IMR-90 (cell line): Measurements from ENCODE around the gene ZNF521. TPM values are rescaled to one million over a fixed set of nuclear protein-coding genes. Genes with fewer than 3 reads are reported as not detected.

Source experiments
- ATAC-seq: fragments of 200-7000 bp; cut with Tn5 transposase; 2 replicates; pipeline ENCODE4 v1.9.1; 2020; ENCODE audit warnings: low read depth, mild to moderate bottlenecking, moderate library complexity
- BruUV-seq: library from RNA; stranded (reverse); fragments of 400-500 nt; replicated peaks from 2 replicates; lab custom pipeline; 2021; lab: Mats Ljungman, UMichigan
- CTCF ChIA-PET: fragments of 300-600 bp; formaldehyde crosslinking; extraction: SDS; loops from one replicate; lab custom pipeline; 2021; ENCODE audit warnings: antibody characterized with exemption; lab: Yijun Ruan, JAX
- POLR2A ChIA-PET: fragments of 300-600 bp; sonication (Branson Sonifier 250); formaldehyde crosslinking; loops from one replicate; lab custom pipeline; 2022; ENCODE audit warnings: antibody characterized with exemption; ENCODE audit not compliant: unreplicated experiment; lab: Charles Lee
- DNase-seq: peaks from one replicate; pipeline ENCODE4 v3.0.0; 2013
- H2AFZ ChIP-seq: replicated peaks from 2 replicates; pipeline ENCODE3; 2013; ENCODE audit warnings: low read length, mild to moderate bottlenecking; ENCODE audit not compliant: poor library complexity
- H2AK5ac ChIP-seq: 2 replicates; pipeline ENCODE4 v1.6.1; 2013; ENCODE audit warnings: low read depth, low read length, inconsistent platforms
- H2AK9ac ChIP-seq: replicated peaks from 2 replicates; pipeline ENCODE3; 2013; ENCODE audit warnings: mild to moderate bottlenecking, low read depth, low read length, moderate library complexity; ENCODE audit not compliant: poor library complexity
- H2BK120ac ChIP-seq: 2 replicates; pipeline ENCODE4 v1.6.1; 2013; ENCODE audit warnings: low read depth, low read length, inconsistent platforms
- H2BK15ac ChIP-seq: 3 replicates; pipeline ENCODE4 v1.6.1; 2013; ENCODE audit warnings: low read depth, low read length, inconsistent platforms
- H2BK20ac ChIP-seq: 2 replicates; pipeline ENCODE4 v1.6.1; 2013; ENCODE audit warnings: low read depth, mild to moderate bottlenecking, inconsistent platforms, low read length, moderate library complexity
- H2BK5ac ChIP-seq: 2 replicates; pipeline ENCODE4 v1.6.1; 2013; ENCODE audit warnings: mild to moderate bottlenecking, low read depth, low read length, inconsistent platforms; ENCODE audit not compliant: poor library complexity, severe bottlenecking
- H3K14ac ChIP-seq: replicated peaks from 2 replicates; pipeline ENCODE4 v1.6.1; 2013; ENCODE audit warnings: low read depth, low read length, inconsistent platforms
- H3K18ac ChIP-seq: 2 replicates; pipeline ENCODE4 v1.6.1; 2013; ENCODE audit warnings: low read depth, low read length, control low read depth
- H3K23ac ChIP-seq: 2 replicates; pipeline ENCODE4 v1.6.1; 2013; ENCODE audit warnings: low read depth, low read length, inconsistent platforms
- H3K27ac ChIP-seq: 2 replicates; pipeline ENCODE4 v1.5.1; 2013; ENCODE audit warnings: mild to moderate bottlenecking, control low read depth, low read length; ENCODE audit not compliant: insufficient read depth
- H3K27me3 ChIP-seq: 2 replicates; pipeline ENCODE4 v1.6.1; 2013; ENCODE audit warnings: low read length; ENCODE audit not compliant: control insufficient read depth, insufficient read depth
- H3K36me3 ChIP-seq: 2 replicates; pipeline ENCODE4 v1.6.1; 2013; ENCODE audit warnings: low read length, mixed read lengths; ENCODE audit not compliant: control insufficient read depth, insufficient read depth
- H3K4ac ChIP-seq: 2 replicates; pipeline ENCODE4 v1.6.1; 2013; ENCODE audit warnings: low read depth, low read length, inconsistent platforms
- H3K4me1 ChIP-seq: 2 replicates; pipeline ENCODE4 v1.6.1; 2013; ENCODE audit warnings: low read length, mixed read lengths; ENCODE audit not compliant: control insufficient read depth, insufficient read depth
- H3K4me2 ChIP-seq: 2 replicates; pipeline ENCODE4 v1.6.1; 2013; ENCODE audit warnings: low read depth, mild to moderate bottlenecking, control low read depth, low read length, moderate library complexity
- H3K4me3 ChIP-seq: 2 replicates; pipeline ENCODE4 v1.5.1; 2013; ENCODE audit warnings: low read depth, mild to moderate bottlenecking, control low read depth, low read length, moderate library complexity; ENCODE audit not compliant: insufficient read depth
- H3K56ac ChIP-seq: 2 replicates; pipeline ENCODE4 v1.6.1; 2013; ENCODE audit warnings: low read length, inconsistent platforms; ENCODE audit not compliant: insufficient read depth; ENCODE audit errors: extremely low read depth
- H3K79me1 ChIP-seq, 2 experiments: 2 replicates each; pipeline ENCODE4 v1.6.1; 2013; ENCODE audit warnings: low read length in 2 of 2, inconsistent platforms in 1 of 2, low read depth in 1 of 2
- H3K9ac ChIP-seq: 2 replicates; pipeline ENCODE4 v1.6.1; 2013; ENCODE audit warnings: low read depth, low read length, control low read depth
- H3K9me1 ChIP-seq: 2 replicates; pipeline ENCODE4 v1.6.1; 2013; ENCODE audit warnings: low read length, inconsistent platforms; ENCODE audit not compliant: insufficient read depth
- H3K9me3 ChIP-seq: 2 replicates; pipeline ENCODE4 v1.6.1; 2013; ENCODE audit warnings: low read length; ENCODE audit not compliant: control insufficient read depth, insufficient read depth
- H4K20me1 ChIP-seq: 2 replicates; pipeline ENCODE4 v1.6.1; 2013; ENCODE audit warnings: low read length, inconsistent platforms; ENCODE audit not compliant: insufficient read depth
- H4K5ac ChIP-seq: 2 replicates; pipeline ENCODE4 v1.6.1; 2013; ENCODE audit warnings: mild to moderate bottlenecking, low read depth, low read length, control low read depth
- H4K8ac ChIP-seq, 2 experiments: 2 replicates each; pipeline ENCODE4 v1.6.1; 2013; ENCODE audit warnings: low read depth in 2 of 2, low read length in 2 of 2, control low read depth in 1 of 2, inconsistent platforms in 1 of 2
- H4K91ac ChIP-seq: 2 replicates; pipeline ENCODE4 v1.6.1; 2013; ENCODE audit warnings: low read depth, low read length, inconsistent platforms; ENCODE audit not compliant: insufficient read depth
- CHD1 ChIP-seq: IDR thresholded peaks from 2 replicates; pipeline ENCODE4 v1.6.1; 2012; ENCODE audit warnings: low read depth, low read length, improper control_type of control experiment
- CTCF ChIP-seq: conservative IDR thresholded peaks from 2 replicates; pipeline ENCODE4 v1.5.1; 2012; ENCODE audit warnings: mild to moderate bottlenecking, low read depth, low read length, improper control_type of control experiment
- ELK1 ChIP-seq: fragments of 150-350 bp; IDR thresholded peaks from 2 replicates; pipeline ENCODE4 v1.6.1; 2016; ENCODE audit warnings: low read depth, mild to moderate bottlenecking, low read length, moderate library complexity, borderline replicate concordance
- FOS ChIP-seq: fragments of 150-350 bp; IDR thresholded peaks from 2 replicates; pipeline ENCODE4 v1.6.1; 2016; ENCODE audit warnings: low read depth, low read length
- MAFK ChIP-seq: IDR thresholded peaks from 2 replicates; pipeline ENCODE4 v1.6.1; 2012; ENCODE audit warnings: low read depth, low read length, improper control_type of control experiment
- MAZ ChIP-seq: IDR thresholded peaks from 2 replicates; pipeline ENCODE4 v1.6.1; 2012; ENCODE audit warnings: low read depth, mild to moderate bottlenecking, low read length, improper control_type of control experiment, moderate library complexity, borderline replicate concordance
- MXI1 ChIP-seq: IDR thresholded peaks from 2 replicates; pipeline ENCODE4 v1.6.1; 2012; ENCODE audit warnings: low read depth, mild to moderate bottlenecking, low read length, moderate library complexity, borderline replicate concordance
- NFE2L2 ChIP-seq: fragments of 150-350 bp; IDR thresholded peaks from 2 replicates; pipeline ENCODE4 v1.6.1; 2016; ENCODE audit warnings: low read depth, mild to moderate bottlenecking, low read length
- POLR2A ChIP-seq: IDR thresholded peaks from 2 replicates; pipeline ENCODE4 v1.6.1; 2012; ENCODE audit warnings: mild to moderate bottlenecking, low read depth, low read length
- RAD21 ChIP-seq: IDR thresholded peaks from 2 replicates; pipeline ENCODE4 v1.6.1; 2012; ENCODE audit warnings: low read length, improper control_type of control experiment
- RCOR1 ChIP-seq: IDR thresholded peaks from 2 replicates; pipeline ENCODE4 v1.6.1; 2012; ENCODE audit warnings: mild to moderate bottlenecking, low read length, improper control_type of control experiment; ENCODE audit not compliant: insufficient replicate concordance
- RFX5 ChIP-seq: IDR thresholded peaks from 2 replicates; pipeline ENCODE4 v1.8.0; 2012; ENCODE audit warnings: low read depth, mild to moderate bottlenecking, low read length, moderate library complexity
- WGBS, 2 experiments: methylation state at CpG; one replicate each; pipeline versions ENCODE4 v1.1.5 to v1.1.7; 2013; ENCODE audit warnings: missing lambda C conversion rate in 2 of 2; ENCODE audit not compliant: insufficient read length in 1 of 2; ENCODE audit errors: extremely low coverage in 2 of 2; 5-methylcytosine and 5-hydroxymethylcytosine counted together
- dilution Hi-C: fragments of 300-500 bp; cut with HindIII; formaldehyde crosslinking; loops from one replicate; pipeline ENCODE4 v1.14.3; 2018; ENCODE audit warnings: low sequenced_read_pairs; ENCODE audit not compliant: unreplicated experiment
- in situ Hi-C: fragments of 300-500 bp; cut with MboI; formaldehyde crosslinking; loops from 3 replicates; pipeline ENCODE4 v1.14.3; 2019; ENCODE audit warnings: low sequenced_read_pairs, inconsistent platforms, mixed read lengths
- intact Hi-C: fragments of 100-400 bp; cut with micrococcal nuclease; formaldehyde crosslinking; loops from 2 replicates; pipeline ENCODE4 v1.10.0; 2022
- polyA plus RNA-seq, 3 experiments: library from polyadenylated mRNA; depleted of rRNA; stranded (reverse); fragments of >200 nt; gene quantifications; 2 replicates each; pipeline ENCODE4 v1.2.3, GENCODE V29; 2012; ENCODE audit warnings: low replicate concordance in 1 of 3
- total RNA-seq: library from RNA; depleted of rRNA; stranded (reverse); fragments of >200 nt; gene quantifications from 2 replicates; pipeline ENCODE4 v1.2.3, GENCODE V29; 2012

Gene ZNF521
- total and polyA plus RNA-seq, 2 of the 4 experiments (the other 2 are of a cell fraction), result 21.5 to 59.3 TPM

- peaks cover 21 to 47% of the 10 kb centered on the region in 2 experiments; a peak in 3 of 4 replicates for H3K79me1 ChIP-seq
- no peak overlapping the region for H4K91ac ChIP-seq
- no peak overlapping the region for H3K4me3 ChIP-seq
- H2AFZ ChIP-seq, result no peak overlapping the region
- no peak for TF ChIP-seq MAFK
- TF ChIP-seq MAZ, result no peak
- no peak for TF ChIP-seq RCOR1
- no peak for TF ChIP-seq FOS
- no peak for TF ChIP-seq ELK1
- TF ChIP-seq RFX5, result no peak
- TF ChIP-seq MXI1, result no peak
- no peak for TF ChIP-seq CHD1
- no peak for TF ChIP-seq CTCF
- TF ChIP-seq POLR2A, result no peak
- no peak for TF ChIP-seq RAD21
- TF ChIP-seq NFE2L2, result no peak
- H2AK5ac ChIP-seq, result no peak overlapping the region
- dilution Hi-C loops, result no loop called here
- H2BK20ac ChIP-seq, result no peak overlapping the region
- H3K27ac ChIP-seq, result no peak overlapping the region
- no peak for ATAC-seq
- no peaks in the 10 kb centered on the region for H3K9me3 ChIP-seq
- BruUV-seq, result no TSS peak
- no peaks in the 10 kb centered on the region for H3K27me3 ChIP-seq
- ChIA-PET CTCF (no interaction called here), POLR2A (no interaction called here)
- no peak overlapping the region for H2BK120ac ChIP-seq
- DNase-seq, result no peak
- H2BK15ac ChIP-seq, result no peak overlapping the region
- no peak overlapping the region for H3K18ac ChIP-seq
- no peaks in the 10 kb centered on the region for H3K4me1 ChIP-seq
- WGBS, 2 experiments, result no CpG with 5 or more reads among the region's 6 CpGs
- H3K14ac ChIP-seq, result no peak overlapping the region
- no peak overlapping the region for H4K8ac ChIP-seq
- H3K23ac ChIP-seq, result no peak overlapping the region
- H3K36me3 ChIP-seq, result peaks cover 5% of the 10 kb centered on the region
- intact Hi-C loops, result no loop called here
- no peak overlapping the region for H3K9ac ChIP-seq
- no peak overlapping the region for H3K4me2 ChIP-seq
- no peak overlapping the region for H2AK9ac ChIP-seq
- in situ Hi-C loops, result no loop called here
- no peak overlapping the region for H3K4ac ChIP-seq
- H3K9me1 ChIP-seq, result peaks cover 2% of the 10 kb centered on the region; the same call in 1 of the 2 replicates
- no peak overlapping the region for H3K56ac ChIP-seq
- no peak overlapping the region for H2BK5ac ChIP-seq
- 0 out of 2 replicates have a peak, but pooled peaks cover 15% of the 10 kb centered on the region for H4K20me1 ChIP-seq
- no peak overlapping the region for H4K5ac ChIP-seq
Measured at GRCh38 chr18:25335676-25336075, 16.3 kb downstream of the ZNF521 start.
